ENCODE measurements around the gene S100PBP. TPM values are rescaled to one million over a fixed set of nuclear protein-coding genes. Genes with fewer than 3 reads are reported as not detected.

The S100PBP gene
- total and polyA plus RNA-seq, 10 donors, result 15.5 to 76.3 (median 52.0) TPM

DNA sequence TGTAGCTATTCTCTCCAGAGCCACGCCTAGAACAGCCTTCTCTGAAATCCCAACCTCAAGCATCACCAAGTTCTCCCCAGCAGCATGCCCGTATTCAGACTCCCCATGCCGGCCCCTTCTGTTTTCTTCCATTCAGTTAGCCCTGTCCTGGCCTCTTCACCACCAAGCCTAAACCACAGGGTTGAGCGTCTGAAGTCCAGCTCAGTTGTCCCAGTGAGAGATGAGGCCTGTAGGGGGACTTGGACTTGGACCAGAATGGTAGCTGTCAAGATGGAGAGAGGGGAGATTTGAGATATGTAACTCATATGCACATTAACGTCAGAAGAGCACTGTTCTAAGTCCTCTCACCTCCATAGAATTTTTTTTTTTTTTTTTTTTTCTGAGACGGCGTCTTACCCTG is 89.2 kb downstream of the S100PBP start:
- peaks cover 0 to 33% (median 4%) of the 10 kb centered on the region in 7 donors for H3K27me3 ChIP-seq (replicated peaks in 1 of 7)
- 84 to 89% (median 85%) methylated on average over 7 of the region's 7 CpGs for WGBS, 5 donors
- intact Hi-C loops (cut with DNase I; ENCODE audit: low total_unique reads), result no loop called here
- H3K4me1 ChIP-seq, result peaks cover 0 to 5% (median 1%) of the 10 kb centered on the region in 6 donors
- no peak overlapping the region for H3K4me3 ChIP-seq
- no peak for DNase-seq
- H3K27ac ChIP-seq, result no peak overlapping the region
- no peaks in the 10 kb centered on the region for H3K9me3 ChIP-seq
- TF ChIP-seq POLR2A (IDR thresholded peaks at IDR 0.05), result no peak
- TF ChIP-seq, protein P1, sequence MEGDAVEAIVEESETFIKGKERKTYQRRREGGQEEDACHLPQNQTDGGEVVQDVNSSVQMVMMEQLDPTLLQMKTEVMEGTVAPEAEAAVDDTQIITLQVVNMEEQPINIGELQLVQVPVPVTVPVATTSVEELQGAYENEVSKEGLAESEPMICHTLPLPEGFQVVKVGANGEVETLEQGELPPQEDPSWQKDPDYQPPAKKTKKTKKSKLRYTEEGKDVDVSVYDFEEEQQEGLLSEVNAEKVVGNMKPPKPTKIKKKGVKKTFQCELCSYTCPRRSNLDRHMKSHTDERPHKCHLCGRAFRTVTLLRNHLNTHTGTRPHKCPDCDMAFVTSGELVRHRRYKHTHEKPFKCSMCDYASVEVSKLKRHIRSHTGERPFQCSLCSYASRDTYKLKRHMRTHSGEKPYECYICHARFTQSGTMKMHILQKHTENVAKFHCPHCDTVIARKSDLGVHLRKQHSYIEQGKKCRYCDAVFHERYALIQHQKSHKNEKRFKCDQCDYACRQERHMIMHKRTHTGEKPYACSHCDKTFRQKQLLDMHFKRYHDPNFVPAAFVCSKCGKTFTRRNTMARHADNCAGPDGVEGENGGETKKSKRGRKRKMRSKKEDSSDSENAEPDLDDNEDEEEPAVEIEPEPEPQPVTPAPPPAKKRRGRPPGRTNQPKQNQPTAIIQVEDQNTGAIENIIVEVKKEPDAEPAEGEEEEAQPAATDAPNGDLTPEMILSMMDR (IDR thresholded peaks at IDR 0.05 in 8 of 11, conservative IDR thresholded peaks at IDR 0.05 in 3 of 11), result no peak
- no peaks in the 10 kb centered on the region for H3K36me3 ChIP-seq

DNA sequence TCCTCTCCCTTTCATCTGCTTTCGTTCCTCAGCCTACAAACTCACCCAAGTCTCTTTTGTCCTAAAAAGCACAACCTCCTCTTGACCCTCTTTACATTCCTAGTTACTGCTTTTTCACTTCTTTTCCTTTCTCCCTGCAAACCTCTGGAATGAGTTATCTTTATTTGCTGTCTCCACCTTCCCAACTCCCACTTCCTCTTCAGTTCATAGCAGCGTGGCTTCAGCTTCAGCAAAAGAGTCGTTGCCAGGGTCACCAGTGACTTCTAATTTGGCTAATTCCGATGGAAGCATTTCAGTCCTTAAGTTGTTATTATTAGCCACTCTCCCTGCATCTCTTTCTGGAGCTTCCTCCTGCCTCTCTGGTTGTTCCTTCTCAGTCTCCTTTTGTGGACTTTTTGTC is 90.0 kb downstream of the S100PBP start:
- Histone ChIP-seq H3K9me3 (no peaks in the 10 kb centered on the region), H3K27me3 (replicated peaks in 1 of 7) (peaks cover 0 to 25% (median 0%) of the 10 kb centered on the region in 7 donors), H3K4me1 (no peaks in the 10 kb centered on the region), H3K27ac (no peak overlapping the region), H3K4me3 (no peak overlapping the region), H3K36me3 (no peaks in the 10 kb centered on the region)
- TF ChIP-seq, protein P1 (IDR thresholded peaks at IDR 0.05 in 8 of 11, conservative IDR thresholded peaks at IDR 0.05 in 3 of 11), result no peak
- no peak for TF ChIP-seq POLR2A (IDR thresholded peaks at IDR 0.05)
- TF ChIP-seq POLR2AphosphoS5 (IDR thresholded peaks at IDR 0.05), result no peak
- DNase-seq, result no peak
- intact Hi-C loops (cut with DNase I; ENCODE audit: low total_unique reads), result no loop called here
- WGBS, 5 donors, result 25 to 38% (median 31%) methylated on average over 4 of the region's 4 CpGs

Other genes with a start within 250 kb of the S100PBP start
- gene ZBTB8OS, start 167.1 kb upstream of the S100PBP start, total RNA-seq, result 10 to 100 TPM; 26.7 to 46.2 (median 35.4) TPM
- gene ZBTB8OS, start 167.1 kb upstream of the S100PBP start, polyA plus RNA-seq, result 10 to 100 TPM; 52.9 to 70.5 (median 53.1) TPM
- gene RBBP4, start 166.4 kb upstream of the S100PBP start, total RNA-seq, result 100 to 1,000 TPM; 122 to 181 (median 158) TPM
- 10 to 100 TPM; 42.4 to 74.1 (median 61.0) TPM for gene RBBP4, start 166.4 kb upstream of the S100PBP start, polyA plus RNA-seq
- gene SYNC, start 114.9 kb upstream of the S100PBP start, total RNA-seq, result 1 to 10 TPM; 1.3 to 9.2 (median 6.5) TPM
- gene SYNC, start 114.9 kb upstream of the S100PBP start, polyA plus RNA-seq, result 1 to 10 TPM; 1.2 to 4.5 (median 1.7) TPM
- gene YARS1, start 295 bp upstream of the S100PBP start, total RNA-seq, result 100 to 1,000 TPM in 1 of 7 donors, 10 to 100 TPM in 6; 46.5 to 112 (median 60.2) TPM
- 10 to 100 TPM; 25.7 to 28.7 (median 27.8) TPM for gene YARS1, start 295 bp upstream of the S100PBP start, polyA plus RNA-seq
- not detected for gene FNDC5, start 53.3 kb downstream of the S100PBP start, total RNA-seq
- under 1 TPM in 2 of 3 donors, not detected in 1; 0.30 TPM for gene FNDC5, start 53.3 kb downstream of the S100PBP start, polyA plus RNA-seq
- under 1 TPM in 1 of 7 donors, not detected in 6; 0.32 TPM for gene HPCA, start 68.8 kb downstream of the S100PBP start, total RNA-seq
- under 1 TPM in 2 of 3 donors, not detected in 1; 0.29 to 0.33 TPM for gene HPCA, start 68.8 kb downstream of the S100PBP start, polyA plus RNA-seq
- gene TMEM54, start 83.7 kb downstream of the S100PBP start, total RNA-seq, result 10 to 100 TPM in 6 of 7 donors, 1 to 10 TPM in 1; 9.9 to 24.6 (median 12.5) TPM
- gene TMEM54, start 83.7 kb downstream of the S100PBP start, polyA plus RNA-seq, result 10 to 100 TPM in 1 of 3 donors, 1 to 10 TPM in 2; 4.3 to 14.1 (median 5.6) TPM
- 10 to 100 TPM; 20.1 to 38.4 (median 26.7) TPM for gene RNF19B, start 147.2 kb downstream of the S100PBP start, total RNA-seq
- 1 to 10 TPM; 3.6 to 9.0 (median 4.4) TPM for gene RNF19B, start 147.2 kb downstream of the S100PBP start, polyA plus RNA-seq
- 100 to 1,000 TPM in 4 of 7 donors, 10 to 100 TPM in 3; 83.9 to 139 (median 103) TPM for gene AK2, start 219.2 kb downstream of the S100PBP start, total RNA-seq
- 10 to 100 TPM; 42.8 to 75.1 (median 74.7) TPM for gene AK2, start 219.2 kb downstream of the S100PBP start, polyA plus RNA-seq